HepG2 (cell line): ENCODE measurements around the gene OR4A16. TPM values are rescaled to one million over a fixed set of nuclear protein-coding genes. Genes with fewer than 3 reads are reported as not detected.

ENCODE experiments used
- ATAC-seq: fragments of 200-7000 bp; cut with Tn5 transposase; 3 replicates; pipeline ENCODE4 v1.9.1; 2020; ENCODE audit warnings: mild to moderate bottlenecking, moderate library complexity
- Bru-seq: library from RNA; stranded (reverse); fragments of 400-500 nt; gene quantifications from one replicate; lab custom pipeline; 2021; lab: Mats Ljungman, UMichigan
- BruChase-seq, 2 experiments: library from RNA; stranded (reverse); fragments of 400-500 nt; gene quantifications; one replicate each; lab custom pipeline; 2021; lab: Mats Ljungman, UMichigan
- BruUV-seq: library from RNA; stranded (reverse); fragments of 400-500 nt; replicated peaks from 2 replicates; lab custom pipeline; 2021; lab: Mats Ljungman, UMichigan
- CTCF ChIA-PET: fragments of 300-600 bp; formaldehyde crosslinking; extraction: SDS; loops from one replicate; lab custom pipeline; 2021; ENCODE audit warnings: low total read pairs, inconsistent platforms, low intra/inter-chr PET ratio; lab: Yijun Ruan, JAX
- POLR2A ChIA-PET: fragments of 350-600 bp; sonication (Branson Sonifier 250); formaldehyde crosslinking; loops from one replicate; lab custom pipeline; 2020; ENCODE audit warnings: antibody characterized with exemption, inconsistent platforms; lab: Yijun Ruan, JAX
- DNase-seq: peaks from one replicate; pipeline ENCODE4 v3.0.0-alpha.2; 2015; ENCODE audit warnings: low spot score
- FAIRE-seq: peaks from 3 replicates; lab custom pipeline; 2011; peaks lifted over from hg19 to GRCh38; lab: Jason Lieb, UNC
- H2AFZ ChIP-seq: one replicate; pipeline ENCODE4 v1.6.1; 2011; ENCODE audit warnings: low read length, inconsistent platforms
- H3K27ac ChIP-seq: fragments of 300-600 bp; 3 replicates; pipeline ENCODE4 v1.8.0; 2011; ENCODE audit warnings: mixed run types, mild to moderate bottlenecking, mixed read lengths, low read length, inconsistent platforms; ENCODE audit not compliant: insufficient read depth; ENCODE audit errors: extremely low read length
- H3K27me3 ChIP-seq, 2 experiments: fragments of 200-600 bp in 1 of 2; 2 replicates in 1 of 2; 3 replicates in 1 of 2; pipeline versions ENCODE4 v1.6.0 to v1.8.0; 2011; ENCODE audit warnings: low read length in 2 of 2, mild to moderate bottlenecking in 2 of 2, moderate library complexity in 2 of 2, inconsistent platforms in 1 of 2; ENCODE audit not compliant: insufficient read depth in 2 of 2, control insufficient read depth in 1 of 2
- H3K36me3 ChIP-seq, 2 experiments: fragments of 200-600 bp in 1 of 2; replicated peaks in 1 of 2; 2 replicates in 1 of 2; 3 replicates in 1 of 2; pipeline versions ENCODE4 v1.5.1 to v1.8.0; 2011; ENCODE audit warnings: low read length in 2 of 2, inconsistent platforms in 1 of 2; ENCODE audit not compliant: insufficient read depth in 2 of 2, control insufficient read depth in 1 of 2
- H3K4me1 ChIP-seq: 2 replicates; pipeline ENCODE4 v1.5.1; 2012; ENCODE audit warnings: low read length, inconsistent platforms; ENCODE audit not compliant: insufficient read depth
- H3K4me2 ChIP-seq: 2 replicates; pipeline ENCODE4 v1.6.0; 2011; ENCODE audit warnings: low read depth, low read length, inconsistent platforms
- H3K4me3 ChIP-seq, 3 experiments: fragments of 200-600 bp in 1 of 3; sonication (generic), shearing (Covaris generic) in 1 of 3; replicated peaks in 1 of 3; 2 replicates each; pipeline ENCODE4 v1.5.1; 2011 to 2016; ENCODE audit warnings: low read length in 3 of 3, inconsistent platforms in 2 of 3, low read depth in 2 of 3, mild to moderate bottlenecking in 2 of 3, control low read depth in 1 of 3, mixed read lengths in 1 of 3; ENCODE audit not compliant: insufficient read depth in 1 of 3
- H3K79me2 ChIP-seq: one replicate; pipeline ENCODE4 v1.6.1; 2011; ENCODE audit warnings: low read length, inconsistent platforms; ENCODE audit not compliant: insufficient read depth
- H3K9ac ChIP-seq: 2 replicates; pipeline ENCODE4 v1.6.0; 2011; ENCODE audit warnings: mild to moderate bottlenecking, low read depth, low read length, inconsistent platforms; ENCODE audit not compliant: insufficient read depth
- H3K9me3 ChIP-seq: 2 replicates; pipeline ENCODE4 v1.5.1; 2012; ENCODE audit warnings: mild to moderate bottlenecking, low read length
- H4K20me1 ChIP-seq: 2 replicates; pipeline ENCODE4 v1.6.0; 2011; ENCODE audit warnings: inconsistent platforms, mild to moderate bottlenecking, low read length, moderate library complexity; ENCODE audit not compliant: insufficient read depth
- POGZ ChIP-seq: sonication (generic); formaldehyde crosslinking; IDR thresholded peaks from 2 replicates; pipeline ENCODE4 v1.4.0; 2020; ENCODE audit warnings: mild to moderate bottlenecking, missing genetic modification reagents
- RFX5 ChIP-seq: IDR thresholded peaks from 2 replicates; pipeline ENCODE4 v1.6.1; 2011; ENCODE audit warnings: low read depth, low read length, improper control_type of control experiment
- ZNF883 ChIP-seq: sonication (generic); formaldehyde crosslinking; IDR thresholded peaks from 2 replicates; pipeline ENCODE4 v1.5.1; 2020; ENCODE audit warnings: mild to moderate bottlenecking, missing genetic modification reagents; ENCODE audit errors: not compliant biosample characterization
- whole genome bisulfite sequencing: methylation state at CpG from one replicate; pipeline ENCODE4 v1.1.6; 2017; ENCODE audit warnings: low lambda C conversion rate; 5-methylcytosine and 5-hydroxymethylcytosine counted together
- in situ Hi-C: cut with HindIII; loops from 2 replicates; pipeline ENCODE4 v1.10.0; 2017; ENCODE audit warnings: low pct_unique_long_range_greater_than_20kb; ENCODE audit not compliant: extremely low pct_ligation_motif_present
- intact Hi-C: fragments of 100-400 bp; cut with micrococcal nuclease; formaldehyde crosslinking; loops from one replicate; pipeline ENCODE4 v1.10.0; 2022; ENCODE audit not compliant: unreplicated experiment
- long read RNA-seq, 2 experiments: library from RNA in 1 of 2; library from polyadenylated mRNA in 1 of 2; stranded (forward) in 1 of 2; unstranded in 1 of 2; transcript quantifications; one replicate each; pipeline ENCODE4 v2.0.0, GENCODE V29; 2019 to 2022
- polyA minus RNA-seq, 3 experiments: library from RNA; depleted of rRNA, polyadenylated mRNA; stranded (reverse); fragments of >200 nt; gene quantifications; 2 replicates each; pipeline ENCODE4 v1.2.3, GENCODE V29; 2011; ENCODE audit warnings: low replicate concordance in 1 of 3
- polyA plus RNA-seq, 8 experiments: library from polyadenylated mRNA; depleted of rRNA in 3 of 8; stranded (reverse) in 7 of 8; unstranded in 1 of 8; fragments of >200 nt; fragmentation: Illumina TruSeq in 4 of 8; extraction: Trizol in 4 of 8; gene quantifications; 2 replicates each; pipeline versions ENCODE4 v1.2.1 to v1.2.3, GENCODE V29; 2011 to 2016; ENCODE audit warnings: low read depth in 4 of 8, missing spikeins in 1 of 8, mixed read lengths in 1 of 8; ENCODE audit not compliant: insufficient read depth in 1 of 8
- total RNA-seq, 5 experiments: library from RNA; depleted of rRNA; stranded (reverse); fragments of >200 nt; fragmentation: Illumina TruSeq; extraction: Trizol; gene quantifications; 2 replicates each; pipeline ENCODE4 v1.2.3, GENCODE V29; 2016; ENCODE audit warnings: low read depth in 1 of 5
- TF ChIP-seq, protein P1 (sequence below): sonication (generic); formaldehyde crosslinking; IDR thresholded peaks from 2 replicates; pipeline ENCODE4 v1.4.0; 2020; ENCODE audit warnings: missing genetic modification reagents
- TF ChIP-seq, protein P2 (sequence below): sonication (generic); formaldehyde crosslinking; IDR thresholded peaks from 2 replicates; pipeline ENCODE4 v1.5.1; 2020; ENCODE audit warnings: mild to moderate bottlenecking, missing genetic modification reagents, borderline replicate concordance
- TF ChIP-seq, protein P3 (sequence below): fragments of 450-650 bp; IDR thresholded peaks from 2 replicates; pipeline ENCODE4 v1.6.1; 2017; ENCODE audit warnings: mild to moderate bottlenecking

OR4A16 gene
- total RNA-seq (2016; rRNA removed; fragmentation: Illumina TruSeq; extraction: Trizol) (not detected in 2 replicates), polyA plus RNA-seq (2011; rRNA removed) (not detected in 2 replicates), polyA minus RNA-seq (2011; rRNA and poly(A)+ RNA removed; ENCODE audit: low replicate concordance) (not detected in 2 replicates), Bru-seq, nascent RNA (not detected), BruChase-seq, experiment 1, labeled RNA remaining after a 6-hour chase (not detected), BruChase-seq, experiment 2, labeled RNA remaining after a 2-hour chase (not detected)
- total RNA-seq (2016; cell fraction: cytosol; rRNA removed; fragmentation: Illumina TruSeq; extraction: Trizol; ENCODE audit: low read depth), result not detected in 2 replicates
- total RNA-seq (2016; cell fraction: insoluble cytoplasmic fraction; rRNA removed; fragmentation: Illumina TruSeq; extraction: Trizol), result not detected in 2 replicates
- total RNA-seq (2016; cell fraction: membrane; rRNA removed; fragmentation: Illumina TruSeq; extraction: Trizol), result not detected in 2 replicates
- not detected in 2 replicates for total RNA-seq (2016; cell fraction: nucleus; rRNA removed; fragmentation: Illumina TruSeq; extraction: Trizol)
- not detected in 2 replicates for polyA plus RNA-seq (2011; cell fraction: cytosol; rRNA removed)
- polyA plus RNA-seq (2011; cell fraction: nucleus; rRNA removed), result not detected in 2 replicates
- not detected in 2 replicates for polyA plus RNA-seq (2012)
- not detected in 2 replicates for polyA plus RNA-seq (2016; cell fraction: cytosol; fragmentation: Illumina TruSeq; extraction: Trizol; ENCODE audit: low read depth)
- polyA plus RNA-seq (2016; cell fraction: insoluble cytoplasmic fraction; fragmentation: Illumina TruSeq; extraction: Trizol; ENCODE audit: low read depth), result not detected in 2 replicates
- not detected in 2 replicates for polyA plus RNA-seq (2016; cell fraction: membrane; fragmentation: Illumina TruSeq; extraction: Trizol; ENCODE audit: low read depth)
- not detected in 2 replicates for polyA plus RNA-seq (2016; cell fraction: nucleus; fragmentation: Illumina TruSeq; extraction: Trizol; ENCODE audit: insufficient read depth, low read depth)
- not detected in 2 replicates for polyA minus RNA-seq (2011; cell fraction: cytosol; rRNA and poly(A)+ RNA removed)
- not detected in 2 replicates for polyA minus RNA-seq (2011; cell fraction: nucleus; rRNA and poly(A)+ RNA removed)
- long read RNA-seq, experiment 1, result 0 reads
- long read RNA-seq, experiment 2, result 0 reads

GRCh38 chr11:55342901-55343300, at the start of gene OR4A16:
Gene OR4A16 (plus strand): TSS chr11:55343201. CDS start chr11:55343201, 0 bp downstream.
- no peaks in the 10 kb centered on the region; a peak in 1 of 5 replicates for H3K27me3 ChIP-seq
- H3K36me3 ChIP-seq, result no peaks in the 10 kb centered on the region
- intact Hi-C loops (no loop called here), in situ Hi-C loops (no loop called here)
- H3K9me3 ChIP-seq, result peaks cover 84% of the 10 kb centered on the region
- H3K4me1 ChIP-seq, result no peaks in the 10 kb centered on the region
- no peak within 1 kb of the TSS for H3K4me3 ChIP-seq
- FAIRE-seq (no peak), DNase-seq (no peak), ATAC-seq (no peak)
- no peaks in the 10 kb centered on the region for H4K20me1 ChIP-seq
- H3K4me2 ChIP-seq, result no peak within 1 kb of the TSS
- no peak within 1 kb of the TSS for H2AFZ ChIP-seq
- no TSS peak for BruUV-seq
- H3K79me2 ChIP-seq, result no peaks in the 10 kb centered on the region
- ChIA-PET POLR2A (no interaction called here), CTCF (no interaction called here)
- WGBS, result 3% methylated on average over 3 of the region's 3 CpGs
- H3K9ac ChIP-seq, result no peak within 1 kb of the TSS
- H3K27ac ChIP-seq, result no peak within 1 kb of the TSS
- no peak for TF ChIP-seq POGZ (CRISPR knock-in tag)
- TF ChIP-seq, protein P1, sequence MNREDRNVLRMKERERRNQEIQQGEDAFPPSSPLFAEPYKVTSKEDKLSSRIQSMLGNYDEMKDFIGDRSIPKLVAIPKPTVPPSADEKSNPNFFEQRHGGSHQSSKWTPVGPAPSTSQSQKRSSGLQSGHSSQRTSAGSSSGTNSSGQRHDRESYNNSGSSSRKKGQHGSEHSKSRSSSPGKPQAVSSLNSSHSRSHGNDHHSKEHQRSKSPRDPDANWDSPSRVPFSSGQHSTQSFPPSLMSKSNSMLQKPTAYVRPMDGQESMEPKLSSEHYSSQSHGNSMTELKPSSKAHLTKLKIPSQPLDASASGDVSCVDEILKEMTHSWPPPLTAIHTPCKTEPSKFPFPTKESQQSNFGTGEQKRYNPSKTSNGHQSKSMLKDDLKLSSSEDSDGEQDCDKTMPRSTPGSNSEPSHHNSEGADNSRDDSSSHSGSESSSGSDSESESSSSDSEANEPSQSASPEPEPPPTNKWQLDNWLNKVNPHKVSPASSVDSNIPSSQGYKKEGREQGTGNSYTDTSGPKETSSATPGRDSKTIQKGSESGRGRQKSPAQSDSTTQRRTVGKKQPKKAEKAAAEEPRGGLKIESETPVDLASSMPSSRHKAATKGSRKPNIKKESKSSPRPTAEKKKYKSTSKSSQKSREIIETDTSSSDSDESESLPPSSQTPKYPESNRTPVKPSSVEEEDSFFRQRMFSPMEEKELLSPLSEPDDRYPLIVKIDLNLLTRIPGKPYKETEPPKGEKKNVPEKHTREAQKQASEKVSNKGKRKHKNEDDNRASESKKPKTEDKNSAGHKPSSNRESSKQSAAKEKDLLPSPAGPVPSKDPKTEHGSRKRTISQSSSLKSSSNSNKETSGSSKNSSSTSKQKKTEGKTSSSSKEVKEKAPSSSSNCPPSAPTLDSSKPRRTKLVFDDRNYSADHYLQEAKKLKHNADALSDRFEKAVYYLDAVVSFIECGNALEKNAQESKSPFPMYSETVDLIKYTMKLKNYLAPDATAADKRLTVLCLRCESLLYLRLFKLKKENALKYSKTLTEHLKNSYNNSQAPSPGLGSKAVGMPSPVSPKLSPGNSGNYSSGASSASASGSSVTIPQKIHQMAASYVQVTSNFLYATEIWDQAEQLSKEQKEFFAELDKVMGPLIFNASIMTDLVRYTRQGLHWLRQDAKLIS, result no peak
- TF ChIP-seq, protein P2, sequence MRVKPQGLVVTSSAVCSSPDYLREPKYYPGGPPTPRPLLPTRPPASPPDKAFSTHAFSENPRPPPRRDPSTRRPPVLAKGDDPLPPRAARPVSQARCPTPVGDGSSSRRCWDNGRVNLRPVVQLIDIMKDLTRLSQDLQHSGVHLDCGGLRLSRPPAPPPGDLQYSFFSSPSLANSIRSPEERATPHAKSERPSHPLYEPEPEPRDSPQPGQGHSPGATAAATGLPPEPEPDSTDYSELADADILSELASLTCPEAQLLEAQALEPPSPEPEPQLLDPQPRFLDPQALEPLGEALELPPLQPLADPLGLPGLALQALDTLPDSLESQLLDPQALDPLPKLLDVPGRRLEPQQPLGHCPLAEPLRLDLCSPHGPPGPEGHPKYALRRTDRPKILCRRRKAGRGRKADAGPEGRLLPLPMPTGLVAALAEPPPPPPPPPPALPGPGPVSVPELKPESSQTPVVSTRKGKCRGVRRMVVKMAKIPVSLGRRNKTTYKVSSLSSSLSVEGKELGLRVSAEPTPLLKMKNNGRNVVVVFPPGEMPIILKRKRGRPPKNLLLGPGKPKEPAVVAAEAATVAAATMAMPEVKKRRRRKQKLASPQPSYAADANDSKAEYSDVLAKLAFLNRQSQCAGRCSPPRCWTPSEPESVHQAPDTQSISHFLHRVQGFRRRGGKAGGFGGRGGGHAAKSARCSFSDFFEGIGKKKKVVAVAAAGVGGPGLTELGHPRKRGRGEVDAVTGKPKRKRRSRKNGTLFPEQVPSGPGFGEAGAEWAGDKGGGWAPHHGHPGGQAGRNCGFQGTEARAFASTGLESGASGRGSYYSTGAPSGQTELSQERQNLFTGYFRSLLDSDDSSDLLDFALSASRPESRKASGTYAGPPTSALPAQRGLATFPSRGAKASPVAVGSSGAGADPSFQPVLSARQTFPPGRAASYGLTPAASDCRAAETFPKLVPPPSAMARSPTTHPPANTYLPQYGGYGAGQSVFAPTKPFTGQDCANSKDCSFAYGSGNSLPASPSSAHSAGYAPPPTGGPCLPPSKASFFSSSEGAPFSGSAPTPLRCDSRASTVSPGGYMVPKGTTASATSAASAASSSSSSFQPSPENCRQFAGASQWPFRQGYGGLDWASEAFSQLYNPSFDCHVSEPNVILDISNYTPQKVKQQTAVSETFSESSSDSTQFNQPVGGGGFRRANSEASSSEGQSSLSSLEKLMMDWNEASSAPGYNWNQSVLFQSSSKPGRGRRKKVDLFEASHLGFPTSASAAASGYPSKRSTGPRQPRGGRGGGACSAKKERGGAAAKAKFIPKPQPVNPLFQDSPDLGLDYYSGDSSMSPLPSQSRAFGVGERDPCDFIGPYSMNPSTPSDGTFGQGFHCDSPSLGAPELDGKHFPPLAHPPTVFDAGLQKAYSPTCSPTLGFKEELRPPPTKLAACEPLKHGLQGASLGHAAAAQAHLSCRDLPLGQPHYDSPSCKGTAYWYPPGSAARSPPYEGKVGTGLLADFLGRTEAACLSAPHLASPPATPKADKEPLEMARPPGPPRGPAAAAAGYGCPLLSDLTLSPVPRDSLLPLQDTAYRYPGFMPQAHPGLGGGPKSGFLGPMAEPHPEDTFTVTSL, result no peak
- TF ChIP-seq, protein P3, sequence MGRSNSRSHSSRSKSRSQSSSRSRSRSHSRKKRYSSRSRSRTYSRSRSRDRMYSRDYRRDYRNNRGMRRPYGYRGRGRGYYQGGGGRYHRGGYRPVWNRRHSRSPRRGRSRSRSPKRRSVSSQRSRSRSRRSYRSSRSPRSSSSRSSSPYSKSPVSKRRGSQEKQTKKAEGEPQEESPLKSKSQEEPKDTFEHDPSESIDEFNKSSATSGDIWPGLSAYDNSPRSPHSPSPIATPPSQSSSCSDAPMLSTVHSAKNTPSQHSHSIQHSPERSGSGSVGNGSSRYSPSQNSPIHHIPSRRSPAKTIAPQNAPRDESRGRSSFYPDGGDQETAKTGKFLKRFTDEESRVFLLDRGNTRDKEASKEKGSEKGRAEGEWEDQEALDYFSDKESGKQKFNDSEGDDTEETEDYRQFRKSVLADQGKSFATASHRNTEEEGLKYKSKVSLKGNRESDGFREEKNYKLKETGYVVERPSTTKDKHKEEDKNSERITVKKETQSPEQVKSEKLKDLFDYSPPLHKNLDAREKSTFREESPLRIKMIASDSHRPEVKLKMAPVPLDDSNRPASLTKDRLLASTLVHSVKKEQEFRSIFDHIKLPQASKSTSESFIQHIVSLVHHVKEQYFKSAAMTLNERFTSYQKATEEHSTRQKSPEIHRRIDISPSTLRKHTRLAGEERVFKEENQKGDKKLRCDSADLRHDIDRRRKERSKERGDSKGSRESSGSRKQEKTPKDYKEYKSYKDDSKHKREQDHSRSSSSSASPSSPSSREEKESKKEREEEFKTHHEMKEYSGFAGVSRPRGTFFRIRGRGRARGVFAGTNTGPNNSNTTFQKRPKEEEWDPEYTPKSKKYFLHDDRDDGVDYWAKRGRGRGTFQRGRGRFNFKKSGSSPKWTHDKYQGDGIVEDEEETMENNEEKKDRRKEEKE, result no peak
- TF ChIP-seq RFX5, result no peak
- TF ChIP-seq ZNF883, result no peak
